Measurements from ENCODE around the gene SLC25A22.

Gene SLC25A22

DNA sequence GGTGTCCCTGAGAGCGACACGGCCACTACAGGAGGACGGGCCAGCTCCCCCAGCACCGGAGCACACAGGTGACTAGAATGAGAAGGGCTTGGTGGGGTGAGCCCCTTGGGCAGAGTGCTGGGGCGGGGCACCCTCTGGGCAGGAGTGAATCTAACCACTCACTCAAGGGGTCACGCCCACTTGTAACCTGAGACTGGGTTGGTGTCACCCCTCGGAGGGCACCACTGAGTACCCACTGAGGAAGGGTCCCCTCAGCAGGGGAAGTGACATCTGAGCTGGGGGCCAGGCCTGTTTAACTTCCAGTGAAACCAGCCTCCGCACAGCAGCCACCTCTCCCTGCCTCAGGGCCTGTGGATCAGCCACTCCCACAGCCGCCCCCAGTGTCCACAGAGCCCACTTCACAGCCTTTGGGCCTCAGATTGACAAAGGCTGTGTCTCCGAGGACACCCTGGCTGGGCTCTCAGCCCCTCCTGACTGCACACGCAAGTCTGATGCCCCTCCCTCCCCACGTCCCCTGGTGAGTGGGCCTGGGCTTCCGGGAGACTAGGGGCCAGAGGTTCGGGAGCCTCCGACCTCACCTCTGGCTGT is 26.4 kb downstream of the SLC25A22 start:
- DNase-seq, result no peak

DNA sequence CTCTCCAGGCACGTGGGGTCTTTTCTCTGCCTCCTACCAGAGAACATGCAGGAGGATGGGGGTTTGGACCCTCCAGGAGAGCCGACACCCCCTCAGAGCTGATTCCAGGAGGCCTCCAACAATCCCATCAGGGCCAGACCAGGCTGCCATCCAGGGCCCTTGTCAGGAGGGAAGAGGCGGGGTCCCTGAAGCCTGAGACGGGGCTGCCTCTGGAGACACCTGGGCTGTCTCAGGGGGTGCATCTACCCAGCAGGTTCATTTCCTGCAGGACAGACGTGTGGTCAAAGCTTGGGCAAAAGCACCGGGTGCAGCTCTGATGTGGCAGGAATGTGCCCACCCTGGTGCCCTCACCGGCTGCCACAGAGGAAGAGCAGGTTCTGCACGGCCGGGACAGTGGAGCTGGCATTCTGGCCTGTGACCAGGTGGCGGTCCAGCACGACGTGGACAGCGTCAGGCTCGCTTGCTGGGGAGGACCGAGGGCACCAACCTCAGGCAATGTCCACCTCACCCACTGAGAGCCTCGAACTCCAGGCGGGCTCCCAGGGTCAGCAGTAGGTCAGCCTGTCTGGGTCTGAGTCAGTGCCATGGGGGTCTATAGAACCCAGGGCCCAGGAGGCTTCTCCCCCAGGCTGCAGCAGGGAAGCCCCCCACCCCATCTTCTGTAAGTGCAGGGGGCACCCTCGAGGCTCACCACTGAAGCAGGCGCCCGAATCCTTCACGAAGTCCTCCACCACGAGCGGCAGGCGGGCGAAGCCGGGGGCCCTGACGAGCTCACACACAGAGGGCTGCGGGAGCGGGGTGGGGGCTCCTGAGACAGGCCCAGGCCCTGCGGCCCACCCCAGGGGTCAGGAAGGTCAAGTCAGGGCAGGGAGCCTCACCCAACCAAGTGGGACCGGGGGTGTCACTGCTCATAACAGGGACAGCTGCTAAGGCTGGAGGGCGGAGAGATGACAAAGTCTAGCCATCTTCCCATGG is 27.2 kb downstream of the SLC25A22 start:
- DNase-seq, result no peak

DNA sequence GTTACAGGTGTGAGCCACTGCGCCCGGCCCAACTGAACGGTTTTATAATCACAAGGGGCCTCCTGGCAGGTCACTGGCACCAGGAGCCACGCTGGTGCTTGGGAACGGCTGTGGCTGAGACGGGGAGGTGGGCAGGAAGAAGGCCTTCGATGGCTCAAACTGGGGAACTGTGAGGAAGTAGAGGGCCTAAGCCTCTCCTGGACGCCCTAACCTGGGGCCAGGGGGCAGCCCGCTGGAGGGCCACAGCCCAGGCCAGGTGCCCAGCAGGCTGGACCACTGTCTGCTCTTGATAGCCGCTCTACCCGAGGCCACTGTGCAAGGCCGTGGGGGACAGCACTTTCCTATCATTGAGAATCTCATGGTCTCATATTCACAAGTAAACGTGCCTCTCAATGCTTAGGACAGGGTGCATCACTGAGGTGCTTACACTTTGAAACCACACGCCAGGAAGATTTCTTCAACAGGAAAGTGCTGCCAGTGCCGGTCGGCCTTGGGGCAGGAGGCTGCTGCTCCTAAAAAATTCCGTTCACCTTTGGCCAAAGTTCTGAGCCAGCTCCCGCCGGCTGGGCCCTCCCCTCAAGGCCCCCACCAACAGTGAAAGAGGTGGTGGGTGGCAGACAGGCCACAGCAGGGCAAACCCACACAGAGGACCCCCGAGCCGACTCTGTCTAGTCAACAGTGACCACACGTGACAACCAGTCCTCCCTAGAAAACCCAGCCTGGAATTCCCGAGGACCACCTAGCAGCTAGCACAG is 28.0 kb downstream of the SLC25A22 start:
- DNase-seq, result no peak

DNA sequence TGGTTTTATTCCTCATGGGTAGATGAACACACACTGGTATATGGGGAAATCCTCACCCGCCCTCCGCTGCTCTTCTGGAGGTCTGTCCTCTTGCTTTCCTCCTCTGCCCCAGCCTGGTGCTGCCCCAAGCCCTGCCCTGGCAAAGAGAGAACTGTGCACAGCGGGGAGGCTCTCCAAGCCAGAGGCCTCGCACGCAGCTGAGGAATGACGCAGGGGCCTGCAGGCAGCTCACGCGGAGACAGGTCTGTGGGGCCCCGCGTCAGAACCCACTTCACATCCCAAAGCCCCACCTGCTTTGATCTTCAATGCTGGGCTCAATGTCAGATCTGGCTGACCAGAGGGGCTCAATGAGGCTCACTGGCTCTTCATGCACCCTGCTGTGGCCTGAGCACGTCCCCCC is 30.8 kb downstream of the SLC25A22 start:
- DNase-seq, result no peak

DNA sequence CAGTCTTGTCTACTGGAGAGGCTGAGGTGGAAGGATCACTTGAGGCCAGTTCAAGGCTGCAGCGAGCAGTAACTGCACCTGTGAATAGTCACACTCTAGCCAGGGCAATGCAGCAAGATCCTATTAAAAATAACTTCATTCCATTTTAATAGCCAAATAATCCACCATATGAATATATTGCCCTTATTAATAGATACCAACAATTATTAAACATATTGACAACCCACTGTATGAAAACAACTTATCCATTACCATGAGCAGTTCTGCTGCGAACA is 31.2 kb downstream of the SLC25A22 start:
- no peak for DNase-seq

DNA sequence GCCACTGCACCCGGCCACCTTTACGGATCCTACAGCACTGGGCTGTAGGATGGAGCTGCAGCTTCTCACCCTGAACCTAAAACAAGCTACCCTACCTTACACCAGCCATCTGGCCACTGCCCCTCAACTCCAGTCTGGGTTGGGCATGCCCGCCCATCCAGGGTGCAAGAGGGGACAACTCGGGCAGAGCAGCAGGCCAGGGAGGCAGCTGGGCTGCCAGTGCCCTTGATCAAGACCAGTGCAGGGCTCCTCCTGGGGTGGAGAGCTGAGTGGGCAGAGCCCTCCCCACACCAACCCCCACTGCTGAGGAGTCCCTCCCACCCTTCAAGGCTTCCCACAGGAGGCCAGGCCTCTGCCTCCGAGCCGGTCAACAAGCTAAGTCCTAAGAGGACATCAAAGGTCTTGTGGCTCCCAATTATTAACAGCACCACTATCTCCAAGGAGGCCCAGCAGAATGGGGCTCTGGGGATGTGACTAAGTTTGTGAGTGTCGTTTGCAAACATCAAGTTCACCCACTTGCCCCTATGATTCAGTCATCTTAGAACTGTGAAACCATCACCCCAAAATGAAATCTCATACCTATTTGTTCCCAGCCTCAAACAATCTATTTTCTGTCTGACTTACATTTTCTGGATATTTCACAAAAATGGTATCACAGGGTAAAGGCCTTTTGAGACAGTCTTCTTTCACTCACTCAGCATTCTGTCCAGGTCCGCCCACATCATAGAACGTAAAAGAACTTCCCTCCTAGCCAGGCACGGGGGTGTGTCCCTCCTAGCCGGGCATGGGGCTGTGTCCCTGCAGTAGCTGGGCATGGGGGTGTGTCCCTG is 31.8 kb downstream of the SLC25A22 start:
- no peak for DNase-seq

DNA sequence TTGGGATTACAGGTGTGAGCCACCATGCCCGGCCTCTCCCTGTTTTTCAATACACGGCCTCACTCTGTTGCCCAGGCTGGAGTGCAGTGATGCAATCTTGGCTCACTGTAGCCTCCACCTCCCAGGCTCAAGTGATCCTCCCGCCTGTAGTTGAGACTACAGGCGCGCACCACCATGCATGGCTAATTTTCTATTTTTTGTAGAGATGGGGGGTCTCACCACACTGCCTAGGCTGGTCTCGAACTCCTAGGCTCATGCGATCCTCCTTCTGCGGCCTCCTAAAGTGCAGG is 32.3 kb downstream of the SLC25A22 start:
- no peak for DNase-seq

DNA sequence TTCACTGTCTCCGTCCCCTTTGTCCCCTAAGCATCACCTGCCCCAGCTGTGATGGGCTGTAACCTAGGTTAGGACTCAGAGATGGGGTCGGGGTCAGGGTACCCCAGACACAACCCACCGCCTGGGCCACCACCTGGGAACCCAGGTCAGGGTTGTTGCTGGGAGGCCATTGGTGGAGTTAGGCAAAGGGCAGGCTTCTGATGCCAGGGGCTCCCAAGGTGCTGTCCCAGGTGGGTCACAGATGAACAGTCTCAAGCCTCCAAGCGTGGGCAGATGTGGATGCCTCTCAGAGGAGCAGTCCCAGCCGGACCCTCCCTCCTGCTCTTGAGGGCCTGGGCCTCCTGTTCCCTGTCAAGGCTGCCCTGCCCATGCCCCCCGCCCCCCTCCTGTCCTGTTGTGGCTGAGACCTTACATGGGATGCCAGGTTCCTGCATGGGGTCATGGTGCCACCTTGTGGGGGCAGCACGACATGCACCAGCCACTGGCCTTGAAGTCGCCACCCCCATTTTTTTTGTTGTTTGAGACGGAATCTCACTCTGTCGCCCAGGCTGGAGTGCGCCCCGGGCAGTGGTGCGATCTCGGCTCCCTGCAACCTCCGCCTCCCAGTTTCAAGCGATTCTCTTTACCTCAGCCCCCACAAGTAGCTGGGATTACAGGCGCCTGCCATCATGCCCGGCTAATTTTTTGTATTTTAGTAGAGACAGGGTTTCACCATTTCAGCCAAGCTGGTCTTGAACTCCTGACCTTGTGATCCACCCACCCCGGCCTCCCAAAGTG is 32.9 kb downstream of the SLC25A22 start:
- DNase-seq, result peak; percentile 57

DNA sequence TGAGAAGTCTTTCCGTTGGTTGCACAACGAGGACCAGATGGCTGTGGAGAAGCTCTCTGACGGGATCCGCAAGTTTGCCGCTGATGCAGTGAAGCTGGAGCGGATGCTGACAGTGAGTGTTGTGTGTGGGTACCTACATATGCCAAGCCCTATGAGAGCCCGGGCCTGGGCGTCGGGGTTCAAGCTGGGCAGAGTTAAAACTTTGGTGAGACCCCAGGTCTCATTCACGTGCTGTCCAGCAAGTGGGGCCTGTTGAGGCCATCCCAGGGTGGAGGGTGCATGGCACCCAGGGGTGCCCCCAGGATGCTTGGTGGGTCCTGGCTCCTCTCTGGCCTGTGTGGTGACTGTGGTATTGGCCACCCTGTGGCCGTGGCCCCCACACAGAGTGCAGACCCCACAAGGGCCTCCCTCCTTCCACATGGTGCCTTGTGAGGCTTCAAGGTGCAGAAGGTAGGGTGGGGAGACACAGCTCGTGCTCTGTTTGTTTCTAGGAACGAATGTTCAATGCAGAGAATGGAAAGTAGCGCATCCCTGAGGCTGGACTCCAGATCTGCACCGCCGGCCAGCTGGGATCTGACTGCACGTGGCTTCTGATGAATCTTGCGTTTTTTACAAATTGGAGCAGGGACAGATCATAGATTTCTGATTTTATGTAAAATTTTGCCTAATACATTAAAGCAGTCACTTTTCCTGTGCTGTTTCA is 33.6 kb downstream of the SLC25A22 start:
- no peak for DNase-seq

DNA sequence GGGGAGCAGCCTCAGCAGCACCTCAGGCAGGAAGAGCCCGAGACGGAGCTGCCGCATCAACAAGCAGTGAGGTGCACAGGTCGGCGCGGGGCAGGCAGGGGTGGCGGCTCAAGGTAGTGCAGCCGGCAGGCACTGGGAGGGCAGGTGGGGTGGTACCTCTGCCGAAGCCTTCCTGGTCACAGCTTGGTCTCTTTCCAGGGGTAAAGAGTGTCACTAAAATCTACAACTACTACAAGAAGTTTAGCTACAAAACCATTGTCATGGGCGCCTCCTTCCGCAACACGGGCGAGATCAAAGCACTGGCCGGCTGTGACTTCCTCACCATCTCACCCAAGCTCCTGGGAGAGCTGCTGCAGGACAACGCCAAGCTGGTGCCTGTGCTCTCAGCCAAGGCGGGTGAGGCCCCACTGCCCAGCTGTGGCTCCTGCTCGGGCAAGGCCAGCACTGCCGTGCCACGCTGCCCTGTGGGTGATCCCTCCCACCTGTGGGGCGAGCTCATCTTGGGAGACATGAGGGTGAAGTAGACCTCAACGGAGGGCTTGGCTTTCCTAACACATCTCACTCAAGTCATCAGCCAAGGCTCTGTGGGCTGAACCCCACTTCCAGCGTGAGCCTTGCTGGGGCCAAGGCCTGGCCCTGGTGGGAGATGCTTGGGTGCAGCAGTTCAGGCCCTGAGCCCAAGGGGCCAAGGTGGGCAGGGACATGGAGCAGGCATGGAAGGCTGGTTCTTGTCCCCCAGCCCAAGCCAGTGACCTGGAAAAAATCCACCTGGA is 34.3 kb downstream of the SLC25A22 start:
- DNase-seq, result no peak

DNA sequence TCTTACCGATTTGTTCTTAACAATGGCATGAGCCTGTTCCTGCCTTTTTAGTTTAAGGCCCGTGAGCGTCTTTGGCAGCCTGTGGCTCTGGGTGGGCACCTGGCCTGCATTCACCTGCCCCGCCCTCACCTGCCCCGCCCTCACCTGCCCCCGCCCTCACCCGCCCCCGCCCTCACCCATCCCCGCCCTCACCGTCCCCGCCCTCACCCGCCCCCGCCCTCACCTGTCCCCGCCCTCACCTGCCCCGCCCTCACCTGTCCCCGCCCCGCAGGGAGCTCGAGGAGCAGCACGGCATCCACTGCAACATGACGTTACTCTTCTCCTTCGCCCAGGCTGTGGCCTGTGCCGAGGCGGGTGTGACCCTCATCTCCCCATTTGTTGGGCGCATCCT is 35.0 kb downstream of the SLC25A22 start:
- no peak for DNase-seq

DNA sequence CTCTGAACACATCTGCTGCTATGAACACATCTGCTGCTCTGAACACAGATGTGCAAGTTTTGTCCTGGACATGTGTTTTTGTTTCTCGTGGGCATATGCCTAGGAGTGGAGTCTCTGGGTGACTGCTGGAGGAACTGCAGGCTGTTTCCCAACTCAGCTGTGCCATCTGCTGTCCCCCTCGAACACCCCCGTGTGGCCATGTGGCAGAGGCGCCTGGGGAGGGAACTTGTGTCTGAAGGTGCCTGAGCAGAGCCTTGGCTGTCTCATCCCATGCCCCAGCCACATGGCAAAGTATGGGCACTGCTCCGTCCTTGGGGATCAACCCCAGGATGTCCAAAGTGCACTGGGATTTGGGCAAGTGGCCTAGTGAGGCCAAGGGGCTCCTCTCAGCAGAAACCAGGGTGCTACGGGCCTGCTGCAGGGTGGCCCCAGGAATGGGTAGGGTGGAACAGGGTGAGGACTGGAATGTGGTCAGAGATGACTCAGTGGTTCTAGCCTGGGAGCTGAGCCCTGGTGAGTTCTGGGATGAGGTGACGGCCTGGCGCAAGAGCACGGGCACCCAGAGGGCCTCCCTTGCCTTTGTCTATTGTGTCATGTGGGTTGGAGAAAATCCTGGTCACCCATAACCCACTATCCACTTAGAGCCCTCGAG is 35.5 kb downstream of the SLC25A22 start:
- DNase-seq, result peak; percentile 59

DNA sequence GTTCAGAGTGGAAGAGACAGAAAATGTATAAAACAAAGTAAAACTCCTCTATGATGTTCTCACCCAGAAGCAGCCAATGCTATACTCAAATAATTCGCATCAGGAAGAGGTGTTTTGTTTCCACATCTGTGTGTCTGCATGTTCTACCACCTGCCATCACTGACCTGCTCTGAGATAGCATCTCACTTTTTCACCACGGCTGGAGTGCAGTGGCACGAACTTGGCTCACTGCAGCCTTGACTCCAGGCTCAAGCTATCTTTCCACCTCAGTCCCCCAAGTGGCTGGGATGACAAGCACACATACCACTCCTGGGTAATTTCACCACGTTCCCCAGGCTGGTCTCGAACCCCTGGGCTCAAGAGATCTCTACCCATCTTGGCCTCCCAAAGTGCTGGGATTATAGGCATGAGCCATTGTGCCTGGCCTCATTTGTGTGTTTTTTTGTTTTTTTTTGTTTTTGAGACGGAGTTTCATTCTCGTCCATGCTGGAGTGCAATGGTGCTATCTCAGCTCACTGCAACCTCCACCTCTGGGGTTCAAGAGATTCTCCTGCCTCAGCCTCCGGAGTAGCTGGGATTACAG is 36.5 kb downstream of the SLC25A22 start:
- no peak for DNase-seq

DNA sequence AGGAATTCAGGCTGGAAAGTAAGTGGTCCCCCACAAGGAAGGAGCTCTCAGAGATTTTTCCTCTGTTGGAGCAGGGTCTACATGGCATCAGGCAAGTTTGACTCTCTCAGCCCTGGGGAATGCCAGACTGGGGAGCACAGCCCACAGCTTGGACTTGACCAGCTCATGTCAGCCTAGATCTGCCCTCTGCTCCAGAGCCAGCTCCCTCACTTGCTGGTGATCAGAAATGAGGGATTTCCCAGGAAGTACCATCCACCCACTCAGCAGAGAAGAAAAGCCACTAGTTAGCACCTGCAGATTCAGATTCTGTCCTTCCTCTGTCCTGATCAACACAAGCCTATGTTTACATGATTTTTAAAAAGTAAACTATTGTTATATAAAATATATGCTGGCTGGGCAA is 37.8 kb downstream of the SLC25A22 start:
- DNase-seq, result no peak

DNA sequence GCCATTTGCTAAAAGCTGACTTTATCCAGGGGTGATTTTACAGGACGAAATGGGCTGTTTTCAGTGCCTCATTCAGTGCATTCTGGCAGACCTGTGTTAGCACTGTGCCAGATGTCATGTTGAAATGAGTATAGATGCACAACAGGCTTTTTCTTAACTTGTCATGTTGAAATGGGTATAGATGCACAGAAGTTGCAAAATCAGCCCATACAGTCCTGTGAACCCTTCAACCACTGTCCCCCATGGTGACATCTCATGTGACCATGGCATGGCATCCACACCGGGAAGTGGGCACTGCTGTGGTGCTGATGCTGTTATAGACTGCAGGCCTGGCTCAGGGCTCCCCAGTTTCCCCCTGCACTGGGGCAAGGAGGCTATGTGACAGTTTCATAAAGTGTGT is 48.4 kb downstream of the SLC25A22 start:
- no peak for DNase-seq

DNA sequence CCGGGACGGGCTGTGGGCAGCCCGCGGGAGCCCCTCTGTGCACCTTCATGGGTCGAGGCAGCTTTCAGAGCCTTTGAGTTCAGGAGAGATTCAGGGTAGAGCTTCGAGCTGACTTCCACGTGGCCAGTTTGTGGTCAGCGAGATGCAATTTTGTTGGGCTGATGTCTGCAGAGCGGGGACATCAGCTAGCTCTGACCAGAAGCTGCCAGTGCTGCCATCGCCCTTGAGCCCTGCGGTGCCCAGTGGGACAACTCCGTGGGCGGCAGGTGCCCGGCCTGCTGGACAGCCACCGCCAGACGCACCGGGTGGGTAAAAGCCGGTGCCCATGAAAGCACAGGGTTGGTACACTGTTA is 50.1 kb downstream of the SLC25A22 start:
- no peak for DNase-seq

DNA sequence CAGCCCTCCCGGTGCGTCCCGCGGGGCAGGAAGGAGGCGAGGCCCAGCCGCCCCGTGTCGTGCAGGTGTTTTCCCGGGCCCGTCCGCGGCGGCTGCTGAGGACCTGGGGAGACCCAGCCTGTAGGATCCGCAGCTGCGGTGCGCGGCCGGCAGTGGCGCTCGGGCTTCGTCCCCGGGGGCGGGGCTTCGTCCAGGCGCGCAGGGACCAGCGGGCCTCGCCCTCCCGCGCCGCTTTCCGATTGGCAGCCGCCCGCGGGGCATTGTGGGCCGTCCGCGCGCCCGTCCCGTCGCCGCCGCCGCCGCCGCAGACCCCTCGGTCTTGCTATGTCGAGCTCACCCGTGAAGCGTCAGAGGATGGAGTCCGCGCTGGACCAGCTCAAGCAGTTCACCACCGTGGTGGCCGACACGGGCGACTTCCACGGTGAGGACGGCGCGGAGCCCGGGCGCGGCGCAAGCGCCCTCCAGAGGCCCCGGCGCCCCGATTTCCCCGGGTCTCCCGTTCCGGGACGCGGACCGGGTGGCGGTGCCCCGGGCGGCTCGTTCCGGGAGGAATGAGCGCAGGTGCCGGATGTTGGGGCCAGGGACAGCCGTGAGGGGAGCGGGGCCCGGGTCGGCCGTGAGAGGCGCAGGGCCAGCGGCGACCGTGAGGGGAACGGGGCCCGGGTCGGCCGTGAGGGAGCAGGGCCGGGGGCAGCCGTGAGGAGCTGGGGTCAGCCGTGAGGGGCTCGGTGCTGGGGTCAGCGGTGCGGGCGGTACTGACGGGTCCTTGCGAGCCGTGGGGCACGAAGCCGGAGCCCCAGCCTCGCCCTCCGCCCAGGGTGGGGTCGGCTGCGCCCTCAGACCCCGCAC is 50.7 kb downstream of the SLC25A22 start, which contains the start of gene TALDO1:
TSS of gene TALDO1 (plus strand) at position 307 of the 849 bp plus-strand sequence. CDS start at position 325, 18 bp downstream.
- DNase-seq, result peak; percentile 86

DNA sequence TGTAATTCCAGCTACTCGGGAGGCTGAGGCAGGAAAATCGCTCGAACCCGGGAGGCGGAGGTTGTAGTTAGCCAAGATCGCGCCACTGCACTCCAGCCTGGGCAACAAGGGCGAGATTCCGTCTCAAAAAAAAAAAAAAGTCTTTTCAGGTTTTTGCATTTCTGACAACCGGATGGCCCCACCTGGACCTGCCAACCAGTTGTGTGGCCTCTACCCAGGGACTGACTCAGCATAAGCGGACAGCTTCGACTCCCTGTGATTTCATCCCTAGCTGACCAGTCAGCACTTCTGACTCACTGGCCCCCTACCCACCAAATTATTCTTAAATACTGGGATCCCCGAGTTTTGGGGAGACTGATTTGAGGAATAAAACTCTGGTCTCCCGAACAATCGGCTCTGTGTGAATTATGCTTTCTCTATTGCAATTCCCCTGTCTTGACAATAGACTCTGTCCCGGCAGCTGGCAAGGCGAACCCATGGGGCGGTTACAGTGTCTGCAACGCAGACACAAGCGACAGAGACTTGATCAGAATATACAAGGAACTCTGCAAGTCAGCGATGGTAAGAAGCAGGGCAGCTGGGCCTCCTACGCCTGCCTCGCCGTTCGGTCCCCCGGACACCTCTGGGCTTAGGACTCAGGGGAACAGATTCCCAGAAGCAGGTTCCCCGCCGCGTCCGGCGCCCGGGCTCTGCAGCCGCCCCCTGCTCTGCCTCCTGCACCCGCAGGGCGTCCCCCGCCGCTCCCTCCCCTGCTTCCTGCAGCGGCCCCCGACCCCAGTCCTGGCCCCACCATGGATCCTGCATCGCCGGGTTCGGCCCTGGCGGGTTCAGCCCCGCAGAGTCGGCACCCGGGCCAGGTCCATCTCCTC is 51.6 kb downstream of the SLC25A22 start:
- DNase-seq, result no peak

All from fibroblast of skin of scalp (primary cell).